ENCODE data around the gene PIAS4.

Gene PIAS4

GRCh38 chr19:4066176-4066606 is 58.7 kb downstream of the PIAS4 start:
- H3K9ac ChIP-seq (ENCODE audit: low read length): peak overlapping the region; percentile 96
- peak overlapping the region; percentile 95 for H3K4me3 ChIP-seq (ENCODE audit: insufficient read depth, low read length, poor library complexity, severe bottlenecking)
- no peaks in the 10 kb centered on the region for H3K9me2 ChIP-seq (replicated peaks; ENCODE audit: insufficient read depth, low read length)
- no peaks in the 10 kb centered on the region for H3K9me3 ChIP-seq (ENCODE audit: insufficient read depth, low read length)
- no peaks in the 10 kb centered on the region for H3K36me3 ChIP-seq (ENCODE audit: low read length)
- peaks cover 11% of the 10 kb centered on the region; the same call in 1 of the 2 replicates for H4K20me1 ChIP-seq (ENCODE audit: low read depth, low read length)
- peaks cover 39% of the 10 kb centered on the region for H3K79me2 ChIP-seq (ENCODE audit: insufficient read depth, low read length)
- H2AFZ ChIP-seq (ENCODE audit: low read depth, low read length, severe bottlenecking): no peak overlapping the region
- H3F3A ChIP-seq (ENCODE audit: insufficient read depth): peaks cover 14% of the 10 kb centered on the region
- no peaks in the 10 kb centered on the region for H3K27me3 ChIP-seq (ENCODE audit: low read length)
- TF ChIP-seq CTCF (IDR thresholded peaks at IDR 0.05; ENCODE audit: insufficient read depth, low read length, poor library complexity, severe bottlenecking): no peak
- no peak for TF ChIP-seq EZH2phosphoT487 (conservative IDR thresholded peaks at IDR 0.05; ENCODE audit: low read length)
- peak overlapping the region; percentile 72 for H3K4me2 ChIP-seq (ENCODE audit: low read depth, low read length, poor library complexity, severe bottlenecking)
- H3K27ac ChIP-seq (ENCODE audit: low read depth, low read length): peak overlapping the region; percentile 78

GRCh38 chr19:4066682-4067395 is 59.3 kb downstream of the PIAS4 start, which contains the start of gene ZBTB7A:
Gene ZBTB7A, minus strand, starts transcription at chr19:4066899. Its CDS starts 11,667 bp downstream, at chr19:4055232.
- Histone ChIP-seq H2AFZ (ENCODE audit: low read depth, low read length, severe bottlenecking) (peak within 1 kb of the TSS; percentile 84), H3K4me2 (ENCODE audit: low read depth, low read length, poor library complexity, severe bottlenecking) (peak within 1 kb of the TSS; percentile 72), H3K9ac (ENCODE audit: low read length) (peak within 1 kb of the TSS; percentile 96), H3K9me2 (replicated peaks; ENCODE audit: insufficient read depth, low read length) (no peaks in the 10 kb centered on the region), H3K79me2 (ENCODE audit: insufficient read depth, low read length) (peaks cover 33% of the 10 kb centered on the region), H3K9me3 (ENCODE audit: insufficient read depth, low read length) (no peaks in the 10 kb centered on the region), H4K20me1 (ENCODE audit: low read depth, low read length) (peaks cover 5% of the 10 kb centered on the region; the same call in 1 of the 2 replicates), H3K27ac (ENCODE audit: low read depth, low read length) (peak within 1 kb of the TSS; percentile 78), H3K27me3 (ENCODE audit: low read length) (no peaks in the 10 kb centered on the region), H3F3A (ENCODE audit: insufficient read depth) (peaks cover 14% of the 10 kb centered on the region), H3K36me3 (ENCODE audit: low read length) (no peaks in the 10 kb centered on the region), H3K4me3 (ENCODE audit: insufficient read depth, low read length, poor library complexity, severe bottlenecking) (peak within 1 kb of the TSS; percentile 95)
- TF ChIP-seq CTCF (IDR thresholded peaks at IDR 0.05; ENCODE audit: insufficient read depth, low read length, poor library complexity, severe bottlenecking): no peak
- no peak for TF ChIP-seq EZH2phosphoT487 (conservative IDR thresholded peaks at IDR 0.05; ENCODE audit: low read length)

DNA sequence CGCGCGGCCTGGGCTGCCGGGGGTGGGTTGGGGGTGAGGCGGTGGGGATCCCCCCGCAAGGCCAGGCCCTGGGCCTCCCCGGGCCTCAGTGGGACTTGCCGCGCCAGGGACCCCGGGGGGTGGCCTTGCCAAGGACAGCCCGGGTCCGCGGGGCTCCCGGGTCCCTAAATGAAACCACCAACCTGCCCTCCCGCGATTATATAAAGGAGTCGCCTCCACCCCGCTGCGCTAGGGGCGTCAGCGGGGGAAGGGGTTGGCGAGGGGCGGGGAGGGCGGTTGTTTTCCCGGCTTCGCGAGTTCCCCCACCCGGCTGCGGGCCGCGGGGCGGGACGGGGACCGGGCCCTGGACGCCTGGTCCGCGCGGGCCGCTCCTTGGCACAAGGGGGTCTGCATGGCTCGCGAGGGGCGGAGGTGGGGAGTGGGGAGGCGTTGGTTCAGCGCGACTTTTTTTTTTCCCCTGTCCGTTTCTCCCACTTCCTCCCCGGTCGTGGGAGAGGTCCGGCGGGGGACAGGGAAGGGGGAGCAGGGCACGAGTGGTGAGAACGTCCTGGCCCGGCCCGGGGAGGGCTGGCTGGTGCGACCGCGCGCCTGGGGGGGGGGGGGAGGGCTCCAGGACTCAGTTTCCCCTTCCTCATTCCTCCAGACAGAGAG is 60.0 kb downstream of the PIAS4 start:
- TF ChIP-seq EZH2phosphoT487 (conservative IDR thresholded peaks at IDR 0.05; ENCODE audit: low read length): no peak
- Histone ChIP-seq H2AFZ (ENCODE audit: low read depth, low read length, severe bottlenecking) (peak overlapping the region; percentile 84), H3K9me3 (ENCODE audit: insufficient read depth, low read length) (no peaks in the 10 kb centered on the region), H3F3A (ENCODE audit: insufficient read depth) (peaks cover 14% of the 10 kb centered on the region), H4K20me1 (ENCODE audit: low read depth, low read length) (no peaks in the 10 kb centered on the region), H3K27me3 (ENCODE audit: low read length) (no peaks in the 10 kb centered on the region), H3K9me2 (replicated peaks; ENCODE audit: insufficient read depth, low read length) (no peaks in the 10 kb centered on the region), H3K79me2 (ENCODE audit: insufficient read depth, low read length) (peaks cover 26% of the 10 kb centered on the region), H3K27ac (ENCODE audit: low read depth, low read length) (no peak overlapping the region), H3K36me3 (ENCODE audit: low read length) (no peaks in the 10 kb centered on the region), H3K9ac (ENCODE audit: low read length) (peak overlapping the region; percentile 96), H3K4me3 (ENCODE audit: insufficient read depth, low read length, poor library complexity, severe bottlenecking) (peak overlapping the region; percentile 95), H3K4me2 (ENCODE audit: low read depth, low read length, poor library complexity, severe bottlenecking) (peak overlapping the region; percentile 72)

Data from SU-DHL-6 (cell line).